Bronchial epithelial cell (primary cell): ENCODE results near the gene HHIPL2. TPM values are rescaled to one million over a fixed set of nuclear protein-coding genes. Genes with fewer than 3 reads are reported as not detected.
A peak's percentile ranks its signal among the peaks of the same experiment; 100 is the strongest.
"Not testable (repeated sequence)": the region's sequence is repeated elsewhere in the genome, so short reads cannot be mapped to it uniquely, and the experiment has no call there.

ENCODE experiments used
- DNase-seq: peaks from one replicate; pipeline ENCODE4 v3.0.0-alpha.2; 2010; ENCODE audit warnings: low read depth
- FAIRE-seq: peaks from 2 replicates; lab custom pipeline; 2011; peaks lifted over from hg19 to GRCh38; lab: Jason Lieb, UNC
- H3K27me3 ChIP-seq: 2 replicates; pipeline ENCODE4 v1.5.1; 2011; ENCODE audit warnings: low read length; ENCODE audit not compliant: control insufficient read depth, insufficient read depth
- H3K36me3 ChIP-seq: 2 replicates; pipeline ENCODE4 v1.5.1; 2011; ENCODE audit warnings: low read length; ENCODE audit not compliant: control insufficient read depth, insufficient read depth
- H3K4me3 ChIP-seq: 2 replicates; pipeline ENCODE4 v1.5.1; 2011; ENCODE audit warnings: mild to moderate bottlenecking, low read depth, low read length, control low read depth
- total RNA-seq: library from RNA; depleted of rRNA; stranded (reverse); fragments of >200 nt; gene quantifications from 2 replicates; pipeline ENCODE4 v1.2.1, GENCODE V29; 2014
- TF ChIP-seq, protein P1 (sequence below): IDR thresholded peaks from 2 replicates; pipeline ENCODE4 v1.5.1; 2011; ENCODE audit warnings: mild to moderate bottlenecking, moderate library complexity, low read length, control low read depth, inconsistent platforms; ENCODE audit not compliant: insufficient read depth, severe bottlenecking

HHIPL2 gene
- total RNA-seq, 1 donor from 2014 or later: under 0.01 TPM

DNA sequence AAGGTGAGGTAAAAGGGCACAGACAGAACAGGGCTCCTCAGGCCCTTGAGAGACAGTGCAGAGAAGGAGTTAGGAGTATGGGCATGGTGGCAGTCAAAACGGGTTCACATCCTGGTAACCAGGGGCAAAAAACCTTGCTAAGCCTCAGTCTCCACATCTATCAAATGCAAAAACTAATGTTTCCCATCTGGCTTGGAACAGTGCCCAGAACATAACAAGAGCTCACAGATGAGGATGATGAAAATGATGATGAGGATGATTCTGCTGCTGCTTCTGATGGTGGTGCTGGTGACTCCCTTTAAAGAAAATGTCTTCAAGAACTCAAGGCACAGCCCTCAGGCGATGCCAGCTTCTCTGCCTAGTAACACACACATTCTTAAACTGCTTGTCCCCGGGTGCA lies 24.1 kb downstream of the HHIPL2 start:
- TF ChIP-seq, protein P1, sequence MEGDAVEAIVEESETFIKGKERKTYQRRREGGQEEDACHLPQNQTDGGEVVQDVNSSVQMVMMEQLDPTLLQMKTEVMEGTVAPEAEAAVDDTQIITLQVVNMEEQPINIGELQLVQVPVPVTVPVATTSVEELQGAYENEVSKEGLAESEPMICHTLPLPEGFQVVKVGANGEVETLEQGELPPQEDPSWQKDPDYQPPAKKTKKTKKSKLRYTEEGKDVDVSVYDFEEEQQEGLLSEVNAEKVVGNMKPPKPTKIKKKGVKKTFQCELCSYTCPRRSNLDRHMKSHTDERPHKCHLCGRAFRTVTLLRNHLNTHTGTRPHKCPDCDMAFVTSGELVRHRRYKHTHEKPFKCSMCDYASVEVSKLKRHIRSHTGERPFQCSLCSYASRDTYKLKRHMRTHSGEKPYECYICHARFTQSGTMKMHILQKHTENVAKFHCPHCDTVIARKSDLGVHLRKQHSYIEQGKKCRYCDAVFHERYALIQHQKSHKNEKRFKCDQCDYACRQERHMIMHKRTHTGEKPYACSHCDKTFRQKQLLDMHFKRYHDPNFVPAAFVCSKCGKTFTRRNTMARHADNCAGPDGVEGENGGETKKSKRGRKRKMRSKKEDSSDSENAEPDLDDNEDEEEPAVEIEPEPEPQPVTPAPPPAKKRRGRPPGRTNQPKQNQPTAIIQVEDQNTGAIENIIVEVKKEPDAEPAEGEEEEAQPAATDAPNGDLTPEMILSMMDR: no peak
- Histone ChIP-seq H3K36me3 (no peaks in the 10 kb centered on the region), H3K27me3 (no peaks in the 10 kb centered on the region), H3K4me3 (no peak overlapping the region)
- FAIRE-seq (no peak), DNase-seq (no peak)

DNA sequence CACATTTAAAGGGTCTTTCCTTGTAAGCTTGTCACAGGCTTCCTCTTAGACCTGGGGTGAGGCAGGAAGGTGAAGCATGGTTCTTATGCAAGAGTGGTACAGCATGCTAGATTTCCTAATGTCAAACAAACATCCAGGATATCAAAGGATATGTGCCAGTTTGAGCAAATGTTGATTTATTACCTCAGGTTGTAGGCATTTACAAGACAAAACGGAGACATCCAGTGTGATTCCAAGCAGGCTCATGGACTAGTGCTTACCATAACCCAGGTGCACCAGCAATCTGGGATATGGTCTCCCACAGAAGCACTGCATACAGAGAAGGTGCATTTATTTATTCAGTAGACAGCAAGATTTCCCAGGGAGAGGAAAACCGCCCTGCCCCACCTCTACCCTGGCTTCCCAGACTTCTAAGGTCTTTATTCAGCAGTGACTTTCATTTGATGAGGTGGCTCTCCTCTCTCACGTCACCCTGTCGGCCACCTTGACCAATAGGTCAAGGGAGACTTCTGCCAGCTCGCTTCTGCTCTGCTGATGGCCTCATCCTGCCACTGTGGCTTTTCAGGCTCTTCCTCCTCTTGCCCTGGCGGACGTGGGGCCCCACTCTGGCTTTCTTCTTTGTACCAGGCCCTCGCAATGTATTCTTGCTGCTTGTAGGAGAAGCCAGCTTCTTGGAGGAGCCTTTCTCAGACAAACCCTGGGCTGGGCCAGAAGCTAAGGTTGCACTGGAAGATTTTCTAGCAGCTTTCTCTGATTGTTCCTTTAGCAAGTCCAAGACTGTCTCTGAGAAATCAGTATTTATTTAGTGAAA lies 25.6 kb downstream of the HHIPL2 start:
- H3K36me3 ChIP-seq: no peaks in the 10 kb centered on the region
- no peaks in the 10 kb centered on the region for H3K27me3 ChIP-seq
- no peak for FAIRE-seq
- no peak overlapping the region for H3K4me3 ChIP-seq
- TF ChIP-seq, protein P1: no peak
- DNase-seq: peak; percentile 80

DNA sequence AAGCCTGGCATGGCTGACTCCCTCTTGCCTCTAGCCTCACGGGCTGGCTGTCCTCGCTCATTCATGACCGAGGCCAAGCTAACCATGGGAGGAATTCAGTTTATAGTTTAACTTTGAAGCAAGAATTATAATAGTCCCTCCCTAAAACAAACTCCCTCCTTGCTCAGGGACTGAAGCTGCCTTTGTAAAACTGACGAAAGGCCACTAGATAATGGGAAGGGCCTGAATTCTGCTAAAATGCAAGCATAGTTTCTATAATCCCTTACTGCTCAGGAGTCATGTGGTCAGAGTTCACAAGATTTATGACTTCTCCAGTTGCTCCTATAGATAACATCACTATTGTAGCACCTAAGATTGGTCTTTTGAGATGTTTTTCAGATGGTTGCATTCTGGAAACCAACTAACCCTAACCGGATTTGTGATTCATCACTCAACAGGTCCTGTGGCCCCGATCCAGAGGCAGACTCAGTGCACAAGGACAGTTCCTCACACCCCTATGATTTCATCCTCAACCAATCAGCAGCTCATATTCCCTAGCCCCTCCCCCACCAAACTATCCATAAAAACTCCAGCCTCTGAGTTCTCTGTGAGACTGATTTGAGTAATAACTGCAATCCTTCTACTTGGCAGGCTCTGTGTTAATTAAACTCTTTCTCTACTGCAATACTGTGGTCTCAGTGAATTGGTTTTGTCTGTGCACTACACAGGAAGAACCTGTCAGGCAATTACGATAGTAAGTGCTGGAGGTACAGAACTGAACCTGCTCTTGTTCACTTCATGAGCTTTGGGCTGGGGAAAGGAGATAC lies 26.4 kb downstream of the HHIPL2 start:
- Histone ChIP-seq H3K27me3 (no peaks in the 10 kb centered on the region), H3K36me3 (no peaks in the 10 kb centered on the region), H3K4me3 (no peak overlapping the region)
- FAIRE-seq: no peak
- TF ChIP-seq, protein P1: no peak
- peak; percentile 82 for DNase-seq

DNA sequence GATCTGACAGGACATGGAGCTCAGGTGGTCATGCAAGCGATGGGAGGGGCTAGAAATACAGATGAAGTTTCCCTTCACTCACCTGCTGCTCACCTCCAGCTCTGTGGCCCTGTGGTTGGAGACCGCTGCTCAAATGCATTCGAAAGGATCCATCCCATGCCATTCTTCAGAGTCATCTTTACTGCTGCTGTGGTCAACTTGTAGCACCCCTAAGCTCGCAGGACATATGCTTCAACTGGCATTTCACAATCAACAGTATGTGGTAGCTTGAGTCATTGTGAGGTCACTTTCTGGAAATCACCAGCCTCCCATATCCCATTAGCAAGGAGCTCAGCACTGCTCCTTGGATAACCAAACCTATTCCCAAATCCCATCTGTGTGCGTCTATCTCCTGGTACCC lies 58.4 kb downstream of the HHIPL2 start:
- not testable (repeated sequence) for H3K4me3 ChIP-seq, H3K27me3 ChIP-seq, H3K36me3 ChIP-seq, FAIRE-seq
- peak; percentile 92 for DNase-seq

DNA sequence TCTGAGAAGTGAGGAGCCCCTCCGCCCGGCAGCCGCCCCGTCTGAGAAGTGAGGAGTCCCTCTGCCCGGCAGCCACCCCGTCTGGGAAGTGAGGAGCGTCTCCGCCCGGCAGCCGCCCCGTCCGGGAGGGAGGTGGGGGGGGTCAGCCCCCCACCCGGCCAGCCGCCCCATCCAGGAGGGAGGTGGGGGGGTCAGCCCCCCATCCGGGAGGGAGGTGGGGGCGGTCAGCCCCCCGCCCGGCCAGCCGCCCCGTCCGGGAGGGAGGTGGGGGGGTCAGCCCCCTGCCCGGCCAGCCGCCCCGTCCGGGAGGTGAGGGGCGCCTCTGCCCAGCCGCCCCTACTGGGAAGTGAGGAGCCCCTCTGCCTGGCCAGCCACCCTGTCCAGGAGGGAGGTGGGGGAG lies 60.1 kb downstream of the HHIPL2 start:
- H3K4me3 ChIP-seq, FAIRE-seq, H3K36me3 ChIP-seq, H3K27me3 ChIP-seq, DNase-seq: not testable (repeated sequence)

DNA sequence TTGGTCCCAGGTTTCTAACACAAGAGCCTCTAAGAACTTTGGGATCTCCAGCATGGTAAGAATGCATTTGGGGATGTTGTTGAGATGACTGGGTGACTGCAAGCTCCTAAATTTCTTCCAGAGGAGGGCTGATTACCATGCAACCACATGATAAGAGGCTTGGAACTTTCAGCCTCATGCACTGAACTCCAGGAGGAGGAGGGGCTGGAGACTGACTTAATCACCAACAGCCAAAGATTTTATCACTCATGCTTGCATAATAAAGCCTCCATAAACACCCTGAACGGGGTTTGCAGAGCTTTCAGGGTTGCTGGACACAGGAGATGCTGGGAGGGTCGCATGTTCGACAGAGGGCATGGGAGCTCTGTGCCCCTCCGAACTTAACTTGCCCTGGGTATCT lies 63.9 kb downstream of the HHIPL2 start:
- H3K36me3 ChIP-seq, DNase-seq, H3K4me3 ChIP-seq, FAIRE-seq, H3K27me3 ChIP-seq: not testable (repeated sequence)

DNA sequence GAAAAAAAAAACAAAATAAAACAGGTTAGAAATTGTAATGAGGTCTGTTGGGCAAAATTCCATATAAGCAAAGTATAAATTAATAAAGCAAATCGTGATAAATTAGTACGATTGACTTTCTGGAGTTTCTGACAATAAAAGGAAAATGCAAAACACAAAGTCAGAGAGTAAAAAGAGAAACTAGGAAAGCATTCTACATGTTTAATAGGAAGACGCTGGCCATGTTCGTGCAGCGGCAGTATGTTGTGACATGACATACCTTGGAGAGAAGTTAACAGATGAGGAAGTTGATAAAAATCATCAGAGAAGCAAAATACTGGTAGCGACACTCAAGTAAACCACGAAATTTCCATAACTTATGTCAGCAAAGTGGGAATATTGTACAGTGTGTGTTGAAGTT lies 68.3 kb downstream of the HHIPL2 start:
- H3K4me3 ChIP-seq, FAIRE-seq, DNase-seq: not testable (repeated sequence)

DNA sequence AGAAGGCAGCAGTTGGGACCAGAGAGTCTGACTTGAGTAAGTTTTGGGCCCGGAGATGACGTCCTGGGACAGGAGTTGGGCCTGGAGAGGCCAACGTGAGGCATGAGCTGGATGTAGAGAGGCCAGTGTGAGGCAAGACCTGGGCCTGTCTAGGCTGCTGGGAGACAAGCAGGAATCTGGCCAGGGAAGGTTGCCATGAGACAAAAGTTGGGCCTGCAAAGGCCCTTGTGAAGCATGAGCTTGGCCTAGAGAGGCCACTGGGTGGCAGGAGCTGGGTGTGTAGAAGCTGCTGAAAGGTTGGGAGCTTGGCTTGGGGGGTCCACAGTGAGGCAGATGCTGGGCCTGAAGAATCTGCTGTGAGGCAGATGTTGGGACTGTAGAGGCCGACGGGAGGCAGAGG lies 71.5 kb downstream of the HHIPL2 start:
- H3K4me3 ChIP-seq, DNase-seq, FAIRE-seq, H3K36me3 ChIP-seq, H3K27me3 ChIP-seq: not testable (repeated sequence)

More for the DNA sequence above, 68.3 kb downstream of the HHIPL2 start:
- not testable (repeated sequence) for H3K36me3 ChIP-seq, H3K27me3 ChIP-seq

DNA sequence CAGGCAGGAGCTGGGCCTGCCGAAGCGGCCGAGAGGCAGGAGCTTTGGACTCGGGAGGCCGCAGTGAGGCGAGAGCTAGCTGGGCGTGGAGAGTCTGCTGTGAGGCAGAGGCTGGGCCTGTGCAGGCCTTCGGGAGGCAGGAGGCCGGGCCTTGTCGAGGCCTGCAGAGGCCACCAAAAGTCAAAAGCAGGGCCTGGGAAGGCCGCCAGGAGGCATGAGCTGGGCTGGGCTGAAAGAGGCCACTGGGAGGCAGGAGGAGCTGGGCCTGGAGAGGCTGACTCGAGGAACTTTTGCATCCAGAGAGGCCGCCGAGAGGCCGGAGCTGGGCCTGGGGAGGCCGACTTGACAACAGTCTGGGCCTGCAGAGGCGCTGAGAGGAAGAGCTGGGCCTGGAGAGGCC lies 74.2 kb downstream of the HHIPL2 start:
- H3K27me3 ChIP-seq, H3K4me3 ChIP-seq, DNase-seq, H3K36me3 ChIP-seq, FAIRE-seq: not testable (repeated sequence)

DNA sequence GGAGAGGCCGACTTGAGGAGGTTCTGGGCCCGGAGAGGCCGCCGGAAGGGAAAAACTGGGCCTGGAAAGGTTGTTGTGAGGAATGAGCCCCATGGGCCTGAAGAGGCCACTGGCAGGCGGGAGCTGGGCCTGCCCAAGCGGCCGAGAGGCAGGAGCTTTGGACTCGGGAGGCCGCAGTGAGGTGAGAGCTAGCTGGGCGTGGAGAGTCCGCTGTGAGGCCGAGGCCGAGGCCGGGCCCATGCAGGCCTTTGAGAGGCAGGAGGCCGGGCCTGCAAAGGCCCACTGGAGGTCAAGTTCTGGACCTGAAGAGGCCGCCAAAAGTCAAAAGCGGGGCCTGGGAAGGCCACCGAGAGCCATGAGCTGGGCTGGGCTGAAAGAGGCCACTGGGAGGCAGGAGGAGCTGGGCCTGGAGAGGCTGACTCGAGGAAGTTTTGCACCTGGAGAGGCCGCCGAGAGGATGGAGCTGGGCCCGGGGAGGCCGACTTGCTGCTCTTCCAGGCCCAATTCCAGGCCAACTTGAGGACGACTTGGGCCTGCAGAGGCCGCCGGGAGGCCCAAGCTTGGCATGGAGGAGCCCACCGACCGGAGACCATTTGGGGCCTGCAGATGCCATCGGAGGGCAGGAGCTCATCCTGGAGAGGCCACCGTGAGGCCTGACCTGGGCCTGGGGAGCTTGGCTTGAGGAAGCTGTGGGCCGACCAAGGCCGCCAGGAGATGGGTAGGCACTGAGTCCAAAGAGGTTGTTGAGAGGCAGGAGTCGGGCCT lies 74.9 kb downstream of the HHIPL2 start:
- not testable (repeated sequence) for H3K36me3 ChIP-seq, H3K27me3 ChIP-seq, FAIRE-seq, H3K4me3 ChIP-seq, DNase-seq
